Measurements from ENCODE around the gene ARHGEF28. TPM values are rescaled to one million over a fixed set of nuclear protein-coding genes. Genes with fewer than 3 reads are reported as not detected.

Gene ARHGEF28
- total RNA-seq, 1 experiment from 2014 or later, result 0.57 TPM

GRCh38 chr5:73791389-73791788 is 165.4 kb downstream of the ARHGEF28 start:
- Histone ChIP-seq H3K9me3 (ENCODE audit: control insufficient read depth, low read depth, low read length) (no peaks in the 10 kb centered on the region), H2AFZ (ENCODE audit: low read length) (no peak overlapping the region), H3K9ac (ENCODE audit: extremely low read depth, insufficient read length, low read length) (no peak overlapping the region), H2BK120ac (ENCODE audit: low read depth, low read length, poor library complexity, severe bottlenecking) (no peak overlapping the region), H2BK5ac (ENCODE audit: insufficient read length, low read length) (no peak overlapping the region), H3K79me1 (ENCODE audit: insufficient read depth, low read depth, low read length, poor library complexity, severe bottlenecking) (no peaks in the 10 kb centered on the region), H3K4me1 (ENCODE audit: insufficient read depth, low read length) (no peaks in the 10 kb centered on the region), H2BK12ac (ENCODE audit: insufficient read length, low read depth, low read length) (no peak overlapping the region), H3K4me2 (ENCODE audit: insufficient read depth, insufficient read length, low read length) (no peak overlapping the region), H2BK15ac (ENCODE audit: low read depth, low read length) (no peak overlapping the region), H3K56ac (ENCODE audit: insufficient read length, low read depth, low read length) (no peak overlapping the region), H2BK20ac (ENCODE audit: low read depth, low read length, poor library complexity, severe bottlenecking) (no peak overlapping the region), H4K5ac (ENCODE audit: insufficient read length, low read depth, low read length) (no peak overlapping the region), H4K8ac (replicated peaks; ENCODE audit: insufficient read length, low read depth, low read length) (no peak overlapping the region), H3K79me2 (ENCODE audit: insufficient read depth, low read length) (no peaks in the 10 kb centered on the region), H2AK5ac (ENCODE audit: insufficient read length, low read length) (no peak overlapping the region), H3K27me3 (ENCODE audit: insufficient read depth, low read length) (no peaks in the 10 kb centered on the region), H4K91ac (ENCODE audit: insufficient read length, low read depth, low read length) (no peak overlapping the region), H3K23ac (ENCODE audit: insufficient read length, low read depth, low read length) (no peak overlapping the region), H3K23me2 (ENCODE audit: insufficient read length, low read depth, low read length, poor library complexity, severe bottlenecking) (no peaks in the 10 kb centered on the region), H3T11ph (ENCODE audit: low read length) (no peak overlapping the region), H3K4ac (ENCODE audit: low read depth, low read length) (no peak overlapping the region), H3K18ac (ENCODE audit: insufficient read length, low read depth, low read length) (no peak overlapping the region), H3K14ac (ENCODE audit: insufficient read depth, low read length) (no peak overlapping the region), H4K20me1 (ENCODE audit: control insufficient read depth, insufficient read depth, insufficient read length) (no peaks in the 10 kb centered on the region), H3K27ac (ENCODE audit: insufficient read length, low read depth, low read length) (no peak overlapping the region)
- TF ChIP-seq, protein P1, sequence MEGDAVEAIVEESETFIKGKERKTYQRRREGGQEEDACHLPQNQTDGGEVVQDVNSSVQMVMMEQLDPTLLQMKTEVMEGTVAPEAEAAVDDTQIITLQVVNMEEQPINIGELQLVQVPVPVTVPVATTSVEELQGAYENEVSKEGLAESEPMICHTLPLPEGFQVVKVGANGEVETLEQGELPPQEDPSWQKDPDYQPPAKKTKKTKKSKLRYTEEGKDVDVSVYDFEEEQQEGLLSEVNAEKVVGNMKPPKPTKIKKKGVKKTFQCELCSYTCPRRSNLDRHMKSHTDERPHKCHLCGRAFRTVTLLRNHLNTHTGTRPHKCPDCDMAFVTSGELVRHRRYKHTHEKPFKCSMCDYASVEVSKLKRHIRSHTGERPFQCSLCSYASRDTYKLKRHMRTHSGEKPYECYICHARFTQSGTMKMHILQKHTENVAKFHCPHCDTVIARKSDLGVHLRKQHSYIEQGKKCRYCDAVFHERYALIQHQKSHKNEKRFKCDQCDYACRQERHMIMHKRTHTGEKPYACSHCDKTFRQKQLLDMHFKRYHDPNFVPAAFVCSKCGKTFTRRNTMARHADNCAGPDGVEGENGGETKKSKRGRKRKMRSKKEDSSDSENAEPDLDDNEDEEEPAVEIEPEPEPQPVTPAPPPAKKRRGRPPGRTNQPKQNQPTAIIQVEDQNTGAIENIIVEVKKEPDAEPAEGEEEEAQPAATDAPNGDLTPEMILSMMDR (conservative IDR thresholded peaks at IDR 0.05), result no peak
- DNase-seq, result no peak
- Mint-ChIP-seq H3K4me3 (no peak overlapping the region), H3K9me3 (no peaks in the 10 kb centered on the region), H3K27ac (no peak overlapping the region), H3K4me1 (peaks cover 0 to 7% of the 10 kb centered on the region in 2 experiments; a peak in 2 of 4 replicates), H3K27me3 (ENCODE audit: low read depth) (peaks cover 2% of the 10 kb centered on the region), H3K36me3 (ENCODE audit: insufficient read depth in 1 of 3, low read depth in 3 of 3) (no peaks in the 10 kb centered on the region)
- no CpG with 5 or more reads among the region's 4 CpGs for WGBS (ENCODE audit: extremely low coverage, insufficient read length, low lambda C conversion rate)
